ENCODE results near the gene EEFSEC.

DNA sequence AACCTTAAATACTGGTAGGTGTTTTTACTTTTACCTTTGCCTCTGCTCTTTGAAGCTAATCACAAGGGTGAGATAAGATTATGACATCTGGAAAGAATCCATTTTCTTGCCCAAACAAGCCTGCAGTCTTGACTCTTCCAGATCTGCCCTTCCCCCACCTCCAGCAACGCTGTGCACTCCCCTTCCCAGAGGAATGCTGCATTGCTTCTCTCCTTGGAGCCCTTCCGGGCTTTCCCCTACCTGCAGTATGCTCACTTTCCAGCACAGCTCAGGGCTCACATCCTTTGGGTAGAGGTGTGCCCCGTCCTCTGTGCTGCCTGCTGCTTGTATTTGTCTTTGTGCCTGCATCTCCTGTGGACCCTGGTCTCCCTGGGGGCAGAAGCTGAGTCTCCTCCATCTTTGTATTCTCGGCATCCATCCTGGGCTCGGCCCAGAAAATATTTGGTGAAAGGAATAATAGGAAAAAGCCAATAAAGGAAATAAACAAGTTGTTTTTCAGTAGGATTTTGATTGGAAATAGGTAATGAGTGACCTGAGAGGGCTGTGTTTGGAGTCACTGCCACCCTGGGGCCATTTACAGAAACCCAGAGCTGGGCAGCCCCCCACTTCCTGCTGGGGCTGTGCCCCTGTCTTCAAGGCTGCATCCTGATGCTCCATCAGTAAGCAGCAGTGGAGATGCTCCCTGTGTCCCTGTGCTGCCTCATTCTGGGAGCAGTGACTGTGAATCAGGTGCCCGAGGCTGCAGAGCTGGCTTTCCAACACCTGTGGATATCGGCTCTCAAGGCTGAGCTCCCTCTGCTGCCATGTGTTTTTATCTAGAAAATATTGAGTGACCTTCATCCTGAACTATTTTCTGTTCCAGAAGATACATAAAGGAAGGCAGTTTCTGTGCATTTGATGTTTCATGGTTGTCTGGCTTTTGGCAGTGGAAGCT is 117.5 kb downstream of the EEFSEC start:
- TF ChIP-seq EZH2 (IDR thresholded peaks at IDR 0.05; ENCODE audit: insufficient read depth, poor library complexity, severe bottlenecking) (no peak), EZH2phosphoT487 (IDR thresholded peaks at IDR 0.05; ENCODE audit: insufficient read depth, low read depth) (no peak)

Measured in GM23248 (cell line).